ENCODE results near the gene BARX2.

- TF ChIP-seq CTCF (IDR thresholded peaks at IDR 0.05; ENCODE audit: insufficient read depth, low read length, poor library complexity, severe bottlenecking) (no peak), EZH2phosphoT487 (conservative IDR thresholded peaks at IDR 0.05; ENCODE audit: low read length) (no peak)
These were observed 66.5 kb downstream of the BARX2 start for GRCh38 chr11:129442171-129442570.

Measured in SU-DHL-6 (cell line).